HG02759 (cell line): ENCODE measurements around the gene CD300H.

Source experiments
- ATAC-seq: cut with Tn5 transposase; IDR thresholded peaks from one replicate; pipeline ENCODE4 v1.9.1; 2021; ENCODE audit warnings: mild to moderate bottlenecking, moderate library complexity; ENCODE audit not compliant: unreplicated experiment

CD300H gene

DNA sequence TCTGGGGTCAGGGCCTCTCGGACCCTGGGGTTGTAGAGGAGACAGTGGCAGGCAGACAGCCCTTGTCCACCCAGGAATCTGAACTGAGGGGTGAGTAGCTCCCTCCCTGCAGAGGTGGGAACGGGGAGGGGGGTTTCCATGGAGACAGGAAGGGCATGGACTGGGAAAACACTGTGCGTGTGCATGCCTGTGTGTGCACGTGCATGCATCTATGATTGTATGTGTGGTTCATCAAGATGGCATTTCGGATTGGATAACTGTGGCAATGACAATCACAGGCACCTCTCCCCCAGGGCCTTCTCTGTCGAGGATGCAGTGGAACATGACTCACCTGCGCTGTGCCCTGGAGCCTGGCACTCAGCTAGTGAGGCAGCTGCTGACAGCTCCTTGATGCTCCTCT lies 15.3 kb downstream of the CD300H start:
- no peak for ATAC-seq

DNA sequence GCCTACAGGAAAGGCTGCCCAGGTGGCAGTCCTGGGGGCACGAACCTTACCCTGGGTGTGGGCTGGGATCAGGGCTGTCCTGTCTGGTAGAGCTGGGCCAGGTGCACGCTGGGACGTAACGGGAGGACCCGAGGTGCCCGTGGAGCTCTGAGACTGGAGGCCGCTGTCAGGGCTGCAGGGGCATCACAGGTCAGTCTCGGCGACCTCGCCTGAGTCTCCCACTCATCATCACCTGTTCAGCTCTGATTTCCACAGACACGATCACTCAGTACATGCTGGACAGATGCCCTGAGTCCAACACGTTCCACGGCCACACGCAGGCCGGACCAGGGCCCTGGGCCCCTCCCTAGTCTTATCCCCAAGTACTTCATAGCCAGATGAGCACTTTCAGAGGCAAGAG lies 16.7 kb downstream of the CD300H start:
- ATAC-seq, result no peak

DNA sequence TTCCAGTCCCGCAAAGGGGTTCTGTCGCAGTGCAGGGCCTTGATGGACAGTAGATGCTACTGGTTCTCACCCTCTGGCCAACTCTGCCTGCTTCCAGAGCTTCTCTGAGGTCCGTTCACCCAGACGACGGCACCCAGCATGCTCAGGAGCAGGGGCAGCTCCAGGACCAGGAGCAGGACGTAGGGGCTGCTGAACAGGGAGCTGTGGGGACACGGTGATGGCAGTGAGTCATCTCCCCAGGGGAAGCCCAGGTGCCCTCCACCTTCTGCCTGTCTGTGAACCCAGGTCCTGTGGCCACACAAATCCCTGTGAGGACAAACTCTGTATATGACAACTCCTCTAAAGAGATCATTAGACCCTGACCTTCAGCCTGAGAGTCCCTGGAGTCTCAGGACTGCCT lies 18.0 kb downstream of the CD300H start:
- no peak for ATAC-seq

DNA sequence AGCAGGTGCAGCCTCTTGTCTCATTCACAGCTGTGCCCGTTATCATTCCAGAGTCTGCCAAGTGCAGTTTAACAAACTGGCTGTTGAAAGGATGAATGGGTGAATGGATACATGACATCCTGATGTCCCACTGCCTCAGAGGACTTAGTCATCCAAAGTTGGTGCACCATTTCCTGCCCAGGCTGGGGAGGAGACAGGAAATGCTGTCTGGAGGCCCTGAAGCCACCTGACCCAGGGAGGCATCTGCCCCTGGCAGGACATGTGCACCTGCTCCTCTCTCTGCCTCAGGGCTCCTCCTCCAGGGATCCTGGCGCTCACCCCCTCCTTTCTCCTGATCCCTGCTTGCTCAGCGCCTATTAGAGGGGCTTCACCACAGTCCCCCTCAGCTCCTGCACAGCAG lies 19.6 kb downstream of the CD300H start:
- no peak for ATAC-seq

DNA sequence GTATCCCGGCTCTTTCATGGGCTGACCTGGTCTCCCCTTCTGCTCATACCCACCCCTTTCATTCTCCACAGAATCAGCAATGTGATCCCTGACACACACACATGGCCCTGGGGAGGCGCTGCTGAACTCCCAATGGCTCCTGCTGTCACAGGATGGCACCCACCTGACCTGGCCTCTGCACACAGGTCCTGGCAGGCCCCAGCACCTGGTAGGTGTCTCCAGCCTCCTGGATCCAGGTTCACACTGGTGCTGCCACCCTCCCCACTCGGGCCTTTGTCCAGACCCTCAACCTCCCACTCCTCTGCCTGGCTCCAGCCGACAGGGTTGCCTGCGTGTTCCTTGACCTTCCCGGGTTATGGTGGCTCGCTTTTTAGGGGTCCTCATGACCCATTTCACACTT lies 20.0 kb downstream of the CD300H start:
- no peak for ATAC-seq

DNA sequence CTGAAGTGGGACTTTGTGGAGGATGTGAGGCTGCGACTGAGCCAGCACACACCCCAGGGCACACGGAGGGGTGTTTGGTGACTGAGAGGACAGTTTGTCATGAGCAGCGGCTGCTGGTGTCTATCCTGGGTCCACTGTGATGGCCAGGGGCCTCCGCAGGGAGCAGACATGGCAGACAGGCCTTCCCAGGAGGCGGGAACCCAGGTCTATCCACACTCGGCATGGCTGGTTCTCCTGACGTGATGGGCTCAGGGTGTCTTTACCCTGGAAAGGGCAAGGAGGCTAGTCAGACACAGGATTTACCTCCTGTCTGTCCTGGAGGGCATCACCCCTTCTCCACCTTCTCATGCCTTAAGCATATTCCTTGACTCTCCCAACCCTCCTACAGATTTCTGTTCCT lies 20.7 kb downstream of the CD300H start:
- no peak for ATAC-seq

DNA sequence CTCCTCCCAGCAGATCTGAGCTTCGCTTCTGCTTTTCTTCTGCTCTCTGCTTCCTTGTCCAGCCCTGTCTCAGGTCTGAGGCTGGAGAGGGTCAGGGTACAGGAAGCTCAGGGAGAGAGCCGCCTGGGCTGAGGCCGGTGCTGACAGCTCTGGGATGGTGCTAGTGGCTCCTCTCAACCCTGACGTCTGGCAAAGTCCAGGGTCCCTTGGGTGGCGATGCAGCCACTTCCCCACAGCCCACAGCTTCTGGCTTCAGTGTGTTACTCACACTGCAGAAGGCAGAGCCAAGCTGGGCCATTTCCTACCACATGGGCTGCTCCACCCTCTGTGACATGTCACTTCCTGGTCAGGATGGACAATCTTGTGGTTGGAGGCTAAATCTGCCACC lies 21.5 kb downstream of the CD300H start, which contains the start of gene CD300C:
CD300C (minus strand) TSS at position 273 of the 388 bp plus-strand sequence. CDS start 333 bp downstream, outside the sequence.
- ATAC-seq, result no peak

DNA sequence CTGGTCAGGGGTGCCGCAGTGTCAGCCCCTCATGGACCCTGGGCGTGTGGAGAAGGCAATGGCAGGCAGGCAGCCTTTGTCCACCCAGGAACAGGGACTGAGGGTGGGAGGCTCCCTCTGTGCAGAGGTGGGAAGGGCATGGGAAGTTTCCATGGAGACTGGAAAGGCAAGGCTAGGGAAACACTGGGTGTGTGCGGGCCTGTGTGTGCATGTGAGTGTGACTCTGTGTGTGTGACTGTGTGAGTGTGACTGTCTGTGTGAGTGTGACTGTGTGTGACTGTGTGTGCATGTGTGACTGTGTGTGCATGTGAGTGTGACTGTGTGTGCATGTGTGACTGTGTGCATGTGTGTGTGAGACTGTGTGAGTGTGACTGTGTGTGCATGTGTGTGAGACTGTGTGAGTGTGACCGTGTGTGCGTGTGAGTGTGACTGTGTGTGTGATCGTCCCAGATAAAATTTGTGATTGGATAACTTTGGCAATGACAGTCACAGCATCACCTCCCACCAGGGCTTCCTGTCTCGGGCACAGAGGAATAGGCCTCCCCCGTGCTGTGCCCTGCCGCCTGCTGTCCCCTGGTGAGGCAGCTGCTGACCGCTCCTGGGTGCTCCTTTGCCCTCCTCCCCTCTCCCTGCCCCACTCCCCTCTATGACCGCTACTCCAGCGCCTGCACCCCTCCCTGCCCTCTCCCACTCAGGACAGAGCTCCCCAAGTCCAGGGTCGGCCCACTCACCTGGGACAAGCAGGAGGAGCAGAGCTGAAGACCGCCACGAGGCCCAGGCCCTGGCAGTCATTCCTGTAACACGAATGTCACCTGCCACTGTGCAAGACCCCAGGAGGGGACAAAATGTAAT lies 22.1 kb downstream of the CD300H start:
- ATAC-seq, result no peak

DNA sequence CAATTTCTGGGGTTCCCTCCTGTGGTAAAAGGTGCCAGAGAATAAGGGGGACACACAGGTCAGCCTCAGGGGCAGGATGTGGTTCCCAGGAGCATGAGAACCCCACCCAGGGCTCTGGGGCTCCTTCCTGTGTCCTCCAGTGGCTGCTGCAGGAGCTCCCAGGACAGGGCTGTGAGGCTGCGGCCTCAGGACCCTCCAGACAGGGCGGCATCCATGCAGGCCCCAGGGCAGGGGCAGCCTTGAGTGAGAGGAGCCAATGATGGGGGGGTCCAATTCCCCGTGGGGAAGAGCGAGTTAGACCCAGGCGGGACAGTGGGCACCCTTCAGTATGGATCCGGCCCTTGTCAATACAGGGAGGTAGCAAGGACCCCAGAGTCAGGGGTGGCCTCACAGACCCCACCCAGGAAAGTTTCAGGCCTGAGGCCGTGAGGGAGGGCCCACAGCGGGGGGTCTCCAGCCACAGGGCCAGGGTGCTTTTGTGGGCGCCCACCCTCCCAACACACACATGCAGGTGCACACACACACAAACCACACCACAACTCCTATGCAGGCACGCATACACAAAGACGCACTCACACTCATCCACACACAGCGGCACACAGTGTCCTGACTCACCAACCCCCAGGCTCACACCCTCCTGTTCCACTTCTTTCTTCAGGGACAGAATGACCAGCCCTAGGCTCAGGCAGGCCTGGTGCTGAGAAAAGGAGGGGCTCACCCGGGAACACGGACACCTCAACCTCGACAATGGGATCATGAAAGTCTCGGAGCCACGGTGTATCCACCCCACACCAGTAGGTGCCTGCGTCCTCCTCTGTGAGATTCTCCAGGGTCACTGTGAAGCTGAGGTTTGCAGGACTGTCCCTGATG lies 23.2 kb downstream of the CD300H start:
- no peak for ATAC-seq

DNA sequence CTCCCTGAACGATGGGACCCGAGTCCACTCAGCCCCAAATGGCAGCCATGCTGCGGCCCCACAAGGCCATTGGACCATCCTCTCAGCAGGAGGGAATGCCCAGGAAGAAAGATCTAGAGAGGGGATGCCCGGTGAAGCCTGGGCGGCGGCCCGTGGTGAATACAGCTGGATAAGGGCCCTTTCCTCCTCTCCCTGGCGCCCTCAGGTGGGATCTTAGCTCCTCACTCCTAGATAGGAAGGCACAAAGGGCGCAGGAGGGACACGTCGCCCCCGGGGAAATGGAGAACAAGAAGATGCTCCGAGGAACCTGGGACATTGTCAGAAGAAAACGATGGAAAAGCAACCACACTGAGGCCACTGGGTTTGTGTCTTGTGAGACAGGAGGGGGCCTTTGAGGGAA lies 23.9 kb downstream of the CD300H start:
- no peak for ATAC-seq

DNA sequence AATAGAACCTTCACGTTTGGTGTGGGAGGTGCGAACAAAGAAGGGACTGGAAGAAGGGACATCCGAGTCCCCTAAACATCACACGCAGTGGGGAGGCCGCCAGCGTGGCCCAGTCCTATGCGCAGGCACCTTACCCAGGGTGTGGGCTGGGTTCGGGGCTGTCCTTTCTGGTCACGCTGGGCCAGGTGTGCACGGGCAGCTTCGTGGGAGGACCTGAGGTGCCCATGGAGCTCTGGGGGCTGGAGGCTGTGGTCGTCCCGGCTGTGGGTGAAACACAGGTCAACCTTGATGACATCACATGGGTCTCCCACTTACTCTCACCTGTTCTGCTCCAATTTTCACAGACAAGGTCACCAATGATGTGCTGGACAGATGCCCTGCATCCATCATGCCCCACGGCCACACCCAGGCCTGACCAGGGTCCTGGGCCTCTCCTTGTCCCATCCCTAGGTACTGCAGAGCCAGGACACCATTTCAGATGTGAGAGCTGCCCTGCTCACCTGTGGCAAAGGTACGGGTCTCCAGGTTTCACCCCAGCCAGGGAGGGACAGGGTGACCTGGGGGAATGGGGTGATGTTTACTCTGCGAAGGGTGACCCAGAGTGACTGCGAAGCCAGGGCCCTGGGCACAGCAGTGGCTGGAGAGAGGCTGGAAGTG lies 24.5 kb downstream of the CD300H start:
- no peak for ATAC-seq

DNA sequence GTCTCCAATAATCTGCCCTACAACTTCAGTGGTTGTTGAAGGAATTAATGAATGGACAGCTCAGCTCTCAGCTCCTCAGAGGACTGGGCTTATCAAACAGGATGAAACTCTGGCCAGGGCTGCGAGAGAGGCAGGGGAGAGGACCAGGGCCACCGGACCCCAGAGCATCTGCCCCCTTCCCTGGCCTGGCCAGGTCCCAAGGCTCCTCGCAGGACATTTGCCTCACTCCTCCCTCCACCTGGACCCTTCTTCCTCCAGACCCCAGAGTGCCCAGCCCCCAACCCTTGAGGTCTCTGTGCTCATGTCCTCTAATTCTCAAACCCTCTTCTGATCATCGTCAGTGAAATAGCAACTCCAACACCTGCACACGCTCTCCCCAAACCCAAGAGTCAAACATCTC lies 25.1 kb downstream of the CD300H start:
- ATAC-seq, result no peak

DNA sequence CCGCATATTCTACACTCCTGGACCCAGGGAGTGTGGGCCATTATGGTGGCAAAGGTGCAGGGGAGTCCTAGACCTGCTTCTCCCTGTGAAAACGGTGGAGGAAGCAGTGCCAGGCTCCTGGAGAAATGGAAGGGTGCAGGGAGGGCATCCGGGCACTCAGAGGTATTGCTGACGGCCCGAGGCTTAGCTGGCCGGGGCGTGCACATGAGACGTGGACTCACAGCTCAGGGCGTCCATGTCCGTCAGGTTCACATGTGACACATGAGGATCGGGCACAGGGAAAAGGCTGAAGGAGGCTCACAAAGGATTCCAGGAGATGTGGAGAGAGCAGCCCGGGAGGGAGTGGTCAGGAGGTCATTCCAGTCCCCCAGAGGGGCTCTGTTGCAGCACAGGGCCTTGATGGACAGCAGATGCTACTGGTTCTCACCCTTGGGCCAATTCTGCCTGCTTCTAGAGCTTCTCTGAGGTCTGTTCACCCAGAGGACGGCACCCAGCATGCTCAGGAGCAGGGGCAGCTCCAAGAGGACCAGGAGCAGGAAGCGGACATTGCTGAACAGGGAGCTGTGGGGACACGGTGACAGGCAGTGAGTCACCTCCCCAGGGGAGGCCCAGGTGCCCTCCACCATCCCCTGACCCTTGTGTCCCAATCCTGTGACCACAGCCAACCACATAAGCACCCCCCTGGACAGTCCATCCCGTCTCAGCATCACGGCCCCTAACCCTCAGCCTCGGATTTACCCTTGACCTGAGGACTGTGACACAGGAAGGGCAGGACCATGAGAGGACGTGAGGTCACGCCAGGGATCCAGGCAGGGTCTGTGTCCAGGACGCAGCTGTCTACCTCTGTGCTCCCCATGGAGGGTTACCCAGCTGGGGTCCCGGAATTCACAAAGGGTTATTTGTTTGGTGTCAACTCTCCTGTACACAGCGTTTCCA lies 25.9 kb downstream of the CD300H start:
- no peak for ATAC-seq

DNA sequence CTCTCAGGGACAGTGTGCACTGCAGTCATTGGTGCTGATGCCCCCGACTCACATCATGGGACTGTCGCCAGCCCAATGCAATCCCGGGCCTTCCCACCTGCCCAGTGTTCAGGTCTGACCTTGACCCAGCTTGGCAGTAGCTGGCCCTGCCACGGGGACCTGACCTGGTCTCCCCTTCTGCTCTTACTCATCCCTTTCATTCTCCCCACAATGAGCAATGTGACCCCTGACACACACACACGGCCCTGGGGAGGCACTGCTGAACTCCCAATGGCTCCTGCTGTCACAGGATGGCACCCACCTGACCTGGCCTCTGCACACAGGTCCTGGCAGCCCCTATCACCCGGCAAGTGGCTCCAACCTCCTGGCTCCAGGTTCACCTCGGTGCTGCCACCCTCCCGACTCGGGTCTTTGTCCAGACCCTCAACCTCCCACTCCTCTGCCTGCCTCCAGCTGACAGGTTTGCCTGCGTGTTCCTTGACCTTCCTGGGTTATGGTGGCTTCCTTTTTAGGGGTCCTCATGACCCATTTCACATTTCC lies 28.0 kb downstream of the CD300H start:
- ATAC-seq, result no peak

DNA sequence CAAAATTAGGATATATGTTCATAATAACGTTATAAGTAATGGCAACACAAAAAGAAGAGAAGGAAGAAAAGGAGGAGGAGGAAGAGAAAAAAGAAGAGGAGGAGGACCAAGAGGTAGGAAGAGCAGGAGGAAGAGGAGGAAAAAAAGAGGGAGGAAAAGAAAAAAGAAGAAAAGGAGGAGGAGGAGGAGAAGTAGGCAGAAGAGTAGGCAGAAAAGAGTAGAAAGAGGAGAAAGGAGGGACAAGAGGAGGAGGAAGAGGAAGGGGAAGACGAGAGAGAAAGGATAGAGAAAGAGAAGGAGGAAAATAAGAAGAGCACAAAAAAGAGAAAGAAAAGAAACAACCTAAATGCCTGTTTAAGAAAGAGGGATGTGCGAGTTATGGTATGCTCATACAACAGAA lies 30.4 kb downstream of the CD300H start:
- ATAC-seq, result no peak

DNA sequence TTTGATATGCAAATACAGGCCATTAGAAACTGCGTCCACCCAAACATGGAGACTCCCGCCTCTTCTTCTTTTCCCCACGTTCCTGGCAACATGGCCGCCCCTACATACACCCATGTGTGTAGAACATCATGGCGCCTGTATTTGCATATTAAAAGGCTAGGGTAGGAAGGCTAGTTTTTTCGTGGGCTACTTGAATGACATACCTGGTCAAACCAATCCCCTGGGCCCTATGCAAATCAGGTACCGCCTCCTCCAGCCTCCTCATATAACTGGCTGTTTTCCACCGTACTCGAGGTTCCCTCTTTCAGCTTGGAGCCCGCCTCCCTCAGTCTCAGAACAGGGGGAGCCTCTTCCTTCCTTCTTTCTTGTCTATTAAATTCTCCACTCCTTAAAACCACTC lies 35.2 kb downstream of the CD300H start:
- ATAC-seq, result no peak

DNA sequence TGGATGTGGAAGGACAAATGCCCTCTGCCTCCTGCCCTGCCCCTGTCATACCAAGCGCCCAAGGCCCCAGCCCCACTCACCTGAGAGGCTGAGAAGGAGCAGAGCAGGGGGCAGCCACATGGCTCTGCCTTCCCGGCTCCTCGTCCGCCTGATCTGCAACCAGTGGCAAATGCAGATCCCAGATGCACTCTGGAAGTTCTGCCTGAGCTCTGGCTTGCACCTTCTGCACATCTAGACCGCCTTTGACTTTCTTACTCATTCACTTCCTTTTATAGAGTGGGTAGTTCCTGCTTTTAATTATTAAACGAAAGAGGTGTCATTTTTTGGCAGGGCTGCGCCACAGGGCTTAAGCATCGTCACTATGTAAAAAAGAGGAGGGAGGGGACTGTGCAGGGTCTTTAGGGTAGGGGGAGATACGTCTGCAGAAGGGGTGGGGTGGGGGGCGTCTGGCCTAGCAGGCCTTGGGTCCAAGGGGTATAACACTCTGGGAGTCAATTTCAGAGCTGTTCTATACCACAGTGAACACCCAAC lies 36.0 kb downstream of the CD300H start, which contains the start of gene CD300LB:
CD300LB (minus strand) TSS at position 245 of the 531 bp plus-strand sequence; CDS start at position 120, 125 bp downstream.
- ATAC-seq, result no peak

DNA sequence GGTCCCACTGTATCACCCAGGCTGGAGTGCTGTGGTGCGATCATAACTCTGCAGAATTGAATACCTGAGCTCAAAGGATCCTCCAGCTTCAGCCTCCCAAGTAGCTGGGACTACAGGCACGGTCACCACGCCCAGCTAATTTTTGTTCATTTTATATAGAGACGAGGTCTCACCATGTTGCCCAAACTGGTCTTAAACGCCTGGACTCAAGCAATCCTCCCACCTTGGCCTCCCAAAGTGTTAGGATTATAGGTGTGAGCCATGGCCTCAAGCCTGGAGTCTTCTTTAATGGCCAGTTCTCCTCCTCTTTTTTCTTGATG lies 36.5 kb downstream of the CD300H start:
- ATAC-seq, result no peak

DNA sequence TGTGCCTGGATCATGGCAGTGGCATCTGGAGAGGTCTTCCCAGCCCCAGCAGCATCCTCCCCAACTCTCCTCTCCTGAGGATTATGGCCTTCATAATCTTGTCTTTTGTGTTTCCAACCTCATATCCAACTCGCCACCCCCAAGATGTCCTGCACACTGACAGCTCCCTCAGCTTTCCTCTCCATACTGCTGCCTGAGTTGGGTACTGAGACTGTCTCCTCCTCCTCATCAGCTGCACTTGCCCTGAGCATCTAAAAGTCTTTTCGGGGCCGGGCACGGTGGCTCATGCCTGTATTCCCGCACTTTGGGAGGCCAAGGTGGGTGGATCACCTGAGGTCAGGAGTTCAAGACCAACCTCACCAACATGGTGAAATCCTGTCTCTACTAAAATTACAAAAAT lies 38.1 kb downstream of the CD300H start:
- ATAC-seq, result no peak
